EL (cell line): Measurements from ENCODE around the gene PDS5A.
"Not testable (repeated sequence)": the region's sequence is repeated elsewhere in the genome, so short reads cannot be mapped to it uniquely, and the experiment has no call there.

Experiments used
- DNase-seq: peaks from one replicate; pipeline ENCODE4 v3.0.0-alpha.2; 2016

PDS5A gene

DNA sequence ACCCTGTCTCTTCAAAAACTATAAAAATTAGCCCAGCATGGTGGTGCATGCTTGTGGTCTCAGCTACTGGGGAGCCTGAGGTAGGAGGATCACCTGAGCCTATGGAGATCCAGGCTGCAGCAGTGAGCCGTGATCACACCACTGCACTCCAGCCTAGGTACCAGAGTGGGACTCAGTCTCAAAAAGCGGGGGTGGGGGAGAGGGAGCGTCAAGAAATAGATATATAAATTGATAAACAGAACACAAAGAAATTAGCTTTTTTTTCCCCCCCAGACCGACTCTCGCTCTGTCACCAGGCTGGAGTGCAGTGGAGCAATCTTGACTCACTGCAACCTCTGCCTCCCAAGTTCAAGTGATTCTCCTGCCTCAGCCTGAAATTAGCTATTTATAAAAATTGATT is 14.1 kb downstream of the PDS5A start:
- DNase-seq: no peak

DNA sequence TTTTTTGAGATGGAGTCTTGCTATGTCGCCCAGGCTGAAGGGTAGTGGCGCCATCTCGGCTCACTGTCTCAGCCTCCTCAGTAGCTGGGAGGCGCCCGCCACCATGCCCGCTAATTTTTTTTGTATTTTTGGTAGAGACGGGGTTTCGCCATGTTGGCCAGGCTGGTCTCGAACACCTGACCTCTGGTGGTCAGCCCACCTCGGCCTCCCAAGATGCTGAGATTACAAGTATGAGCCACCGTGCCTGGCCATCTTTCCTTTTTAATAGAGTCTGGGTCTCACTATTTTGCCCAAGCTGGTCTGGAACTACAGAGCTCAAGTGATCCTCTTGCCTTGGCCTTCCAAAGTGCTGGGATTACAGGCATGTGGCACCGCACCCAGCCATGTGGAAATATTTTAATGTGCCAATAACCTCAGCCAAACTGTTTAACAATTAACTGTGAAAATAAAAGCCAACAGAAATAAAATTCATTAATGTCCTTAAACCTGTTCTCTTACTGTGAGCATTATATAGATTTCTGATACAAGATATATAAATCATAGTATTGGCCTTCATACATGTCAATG is 16.3 kb downstream of the PDS5A start:
- no peak for DNase-seq

DNA sequence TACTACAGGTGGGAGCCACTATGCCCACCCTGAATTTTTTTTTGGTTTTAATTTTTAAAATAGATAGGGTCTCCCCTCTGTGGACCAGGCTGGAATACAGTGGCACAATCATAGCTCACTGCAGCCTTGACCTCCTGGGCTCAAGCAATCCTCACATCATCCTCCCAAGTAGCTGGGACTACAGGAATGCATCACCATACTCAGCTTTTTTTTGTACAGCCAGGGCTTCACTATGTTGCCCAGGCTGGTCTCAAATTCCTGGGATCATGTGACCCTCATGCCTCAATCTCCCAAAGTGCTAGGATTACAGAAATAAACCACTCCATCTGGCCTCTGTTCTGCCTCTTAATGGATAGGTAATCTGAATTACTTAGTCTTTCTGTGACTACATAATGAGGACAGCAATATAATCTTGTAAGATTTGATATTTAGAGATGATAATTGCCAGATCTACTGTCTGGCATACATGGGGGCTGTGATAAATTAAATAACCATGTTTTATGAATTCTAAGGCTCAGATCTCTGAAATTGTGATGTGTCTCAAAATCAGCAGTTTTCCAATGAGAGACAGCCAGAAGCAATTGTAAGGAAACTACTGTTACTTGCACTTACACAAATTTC is 26.7 kb downstream of the PDS5A start:
- DNase-seq: no peak

- DNase-seq: no peak
Observed at GRCh38 chr4:39947963-39948362, 29.7 kb downstream of the PDS5A start.

- DNase-seq: no peak
Observed at GRCh38 chr4:39947417-39947816, 30.3 kb downstream of the PDS5A start.

DNA sequence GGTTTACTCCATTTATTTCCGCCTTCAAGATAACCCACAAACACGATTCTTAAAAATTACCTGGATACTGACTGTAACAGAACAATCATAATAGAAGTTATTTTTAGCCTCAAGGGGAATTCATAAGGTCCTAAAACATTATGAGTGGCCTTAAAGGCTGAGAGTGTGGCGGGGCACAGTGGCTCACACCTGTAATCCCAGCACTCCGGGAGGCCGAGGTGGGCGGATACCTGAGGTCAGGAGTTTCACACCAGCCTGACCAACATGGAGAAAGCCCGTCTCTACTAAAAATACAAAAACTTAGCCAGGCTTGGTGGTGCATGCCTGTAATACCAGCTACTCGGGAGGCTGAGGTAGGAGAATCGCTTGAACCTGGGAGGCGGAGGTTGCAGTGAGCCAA is 33.5 kb downstream of the PDS5A start:
- not testable (repeated sequence) for DNase-seq

DNA sequence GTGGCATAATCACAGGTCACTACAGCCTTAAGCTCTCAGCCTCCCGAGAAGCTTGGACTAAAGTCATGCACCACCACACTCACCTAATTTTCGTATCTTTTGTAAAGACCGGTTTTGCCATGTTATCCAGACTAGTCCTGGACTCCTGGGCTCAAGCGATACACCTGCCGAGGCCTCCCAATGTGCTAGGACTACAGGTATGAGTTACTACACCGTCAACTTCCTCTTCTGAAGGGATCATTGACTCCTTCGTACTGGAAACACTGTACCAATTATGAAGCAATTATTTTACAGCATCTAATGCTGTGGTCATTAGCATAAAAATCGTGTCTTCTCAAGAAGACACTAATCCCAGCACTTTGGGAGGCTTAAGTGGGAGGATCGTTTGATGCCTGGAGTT is 35.2 kb downstream of the PDS5A start:
- DNase-seq: no peak

DNA sequence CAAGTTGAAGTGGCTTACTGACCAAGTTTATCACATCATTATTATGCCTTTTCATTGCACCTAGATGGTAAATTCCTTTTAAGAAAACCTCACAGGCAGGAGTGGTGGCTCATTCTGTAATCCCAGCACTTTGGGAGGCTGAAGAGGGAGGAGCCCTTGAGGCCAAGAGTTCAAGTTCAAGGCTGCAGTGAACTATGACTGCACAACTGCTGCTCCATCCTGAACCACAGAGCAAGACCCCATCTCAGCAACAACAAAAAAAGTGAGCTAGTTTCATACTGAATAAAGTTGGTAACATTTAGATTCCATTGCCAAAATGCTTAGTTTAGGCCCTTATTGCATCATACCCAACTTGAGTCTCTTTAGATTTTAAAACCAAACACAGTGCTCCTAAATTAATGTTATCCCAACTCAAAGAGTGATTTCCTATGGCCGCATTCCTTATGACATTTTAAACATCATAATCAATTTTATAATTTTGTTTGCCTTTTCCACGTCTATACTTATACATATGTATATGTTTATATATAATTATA is 36.0 kb downstream of the PDS5A start:
- no peak for DNase-seq

DNA sequence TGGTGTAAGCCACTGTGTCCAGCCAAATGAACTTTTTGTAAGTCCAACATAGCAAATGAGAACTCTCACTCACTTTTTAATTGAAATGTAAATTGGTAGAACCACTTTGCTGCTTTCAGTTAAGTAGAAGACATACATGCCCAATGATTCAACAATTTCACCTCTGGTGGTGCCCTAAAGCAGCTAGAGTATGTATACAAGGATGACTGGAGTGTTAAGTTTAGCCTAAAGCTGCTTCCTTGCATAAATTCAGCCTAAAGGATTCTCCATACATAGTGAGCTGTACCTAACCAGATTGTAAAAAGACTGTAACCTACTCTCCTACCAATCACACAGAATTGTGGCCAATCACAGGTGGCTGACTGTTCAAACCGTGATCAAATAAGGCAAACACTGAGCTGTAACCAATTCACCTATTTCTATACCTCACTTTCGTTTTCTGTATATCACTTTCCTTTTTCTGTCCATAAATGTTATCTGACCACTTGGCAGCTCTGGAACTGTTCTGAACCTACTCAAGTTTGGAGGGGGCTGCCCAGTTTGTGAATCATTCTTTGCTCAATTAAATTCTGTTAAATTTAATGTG is 39.9 kb downstream of the PDS5A start:
- DNase-seq: no peak

GRCh38 chr4:39936565-39937418 is 40.9 kb downstream of the PDS5A start:
- DNase-seq: no peak

- peak; percentile 57 for DNase-seq
Observed at GRCh38 chr4:39933671-39934590, 43.8 kb downstream of the PDS5A start.

DNA sequence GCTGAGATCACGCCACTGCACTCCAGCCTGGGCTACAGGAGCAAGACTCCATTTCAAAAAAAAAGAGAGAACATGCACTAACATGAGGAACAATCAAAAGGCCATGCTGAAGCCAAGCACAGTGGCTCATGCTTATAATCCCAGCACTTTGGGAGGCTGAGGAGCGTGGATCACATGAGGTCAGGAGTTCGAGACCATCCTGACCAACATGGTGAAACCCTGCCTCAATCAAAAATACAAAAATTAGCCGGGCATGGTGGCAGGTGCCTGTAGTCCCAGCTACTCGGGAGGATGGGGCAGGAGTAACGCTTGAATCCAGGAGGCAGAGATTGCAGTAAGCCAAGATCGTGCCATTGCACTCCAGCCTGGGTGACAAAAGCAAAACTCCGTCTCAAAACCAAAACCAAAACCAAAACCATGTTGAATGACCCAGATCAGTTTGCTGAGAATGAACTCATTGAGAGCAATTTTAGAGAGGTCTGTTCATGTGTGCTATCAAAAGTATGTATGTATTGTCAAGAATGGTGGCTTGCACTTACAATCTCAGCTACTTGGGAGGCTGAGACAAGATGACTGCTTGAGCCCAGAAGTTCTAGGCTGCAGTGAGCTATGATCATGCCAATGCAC is 44.8 kb downstream of the PDS5A start:
- DNase-seq: no peak

GRCh38 chr4:39931441-39931901 is 46.2 kb downstream of the PDS5A start:
- DNase-seq: no peak

DNA sequence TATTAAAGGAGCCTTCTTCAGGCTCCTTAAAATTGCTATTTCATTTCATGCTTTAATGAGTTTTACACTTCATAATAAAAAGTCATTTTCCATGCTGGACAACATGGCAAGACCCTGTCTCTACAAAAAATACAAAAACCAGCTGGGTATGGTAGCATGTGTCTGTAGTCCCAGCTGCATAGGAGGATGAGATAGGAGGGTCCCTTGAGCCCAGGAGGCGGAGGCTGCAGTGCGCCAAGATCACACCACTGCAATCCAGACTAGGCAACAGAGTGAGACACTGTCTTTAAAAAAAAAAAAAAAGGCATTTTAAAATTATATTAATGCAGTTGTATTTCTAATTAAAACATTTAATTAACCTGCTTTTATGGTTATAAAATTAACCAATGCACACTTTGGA is 49.2 kb downstream of the PDS5A start:
- DNase-seq: no peak

DNA sequence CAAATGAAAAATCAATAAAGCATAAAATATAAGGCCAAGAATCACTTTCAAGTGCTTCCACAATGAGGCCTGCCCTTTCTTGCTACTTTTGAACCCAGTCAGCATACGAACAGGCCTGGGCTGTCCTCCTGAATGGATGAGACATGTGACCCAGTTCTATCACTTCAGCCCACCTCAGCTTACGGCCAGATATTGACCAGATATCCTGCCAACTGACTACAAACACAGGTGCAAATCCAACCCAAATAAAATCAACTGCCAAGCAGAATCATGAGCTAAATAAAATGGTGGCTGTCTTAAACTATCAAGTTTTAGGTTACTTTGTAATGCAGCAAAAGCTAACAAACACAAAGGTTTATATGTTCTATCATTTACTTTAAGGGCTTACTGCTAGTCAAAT is 53.7 kb downstream of the PDS5A start:
- no peak for DNase-seq

GRCh38 chr4:39922399-39922798 is 55.3 kb downstream of the PDS5A start:
- DNase-seq: no peak

GRCh38 chr4:39913471-39913870 is 64.2 kb downstream of the PDS5A start:
- no peak for DNase-seq

DNA sequence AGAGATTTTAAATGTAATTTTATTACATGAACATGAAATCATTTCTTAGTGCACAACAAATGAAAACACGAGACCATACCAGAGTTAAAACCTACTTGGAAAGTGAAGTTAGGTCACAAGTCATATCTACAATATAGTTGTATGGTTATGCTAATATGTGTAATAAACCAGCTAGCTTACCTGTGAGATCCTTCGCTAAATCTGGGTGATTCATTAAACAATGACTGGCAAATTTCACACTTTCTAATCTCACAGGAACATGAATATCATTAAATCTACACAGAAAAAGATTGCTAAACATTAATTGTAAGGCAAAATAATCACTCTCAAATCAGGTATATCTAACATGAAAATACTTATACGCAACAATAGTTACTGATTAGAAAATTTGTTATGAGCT is 67.6 kb downstream of the PDS5A start:
- DNase-seq: no peak

DNA sequence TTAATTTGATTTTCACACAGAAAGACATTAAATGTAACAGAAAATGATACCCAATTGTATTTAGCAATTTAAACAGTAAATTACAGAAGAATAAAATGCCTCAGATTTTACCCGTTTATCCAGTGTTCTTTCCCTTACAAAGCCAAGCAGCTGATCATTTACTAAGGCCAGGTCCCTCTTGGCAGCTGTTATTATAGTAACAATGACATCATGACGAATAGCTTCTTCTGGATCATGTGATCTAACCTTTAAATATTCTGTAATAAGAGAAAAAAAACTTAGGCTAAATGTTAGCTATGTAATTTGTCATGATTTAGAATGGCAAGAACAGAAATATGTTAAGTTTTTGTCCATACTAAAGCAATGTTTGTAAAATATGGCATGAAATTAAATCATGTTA is 69.4 kb downstream of the PDS5A start:
- no peak for DNase-seq

DNA sequence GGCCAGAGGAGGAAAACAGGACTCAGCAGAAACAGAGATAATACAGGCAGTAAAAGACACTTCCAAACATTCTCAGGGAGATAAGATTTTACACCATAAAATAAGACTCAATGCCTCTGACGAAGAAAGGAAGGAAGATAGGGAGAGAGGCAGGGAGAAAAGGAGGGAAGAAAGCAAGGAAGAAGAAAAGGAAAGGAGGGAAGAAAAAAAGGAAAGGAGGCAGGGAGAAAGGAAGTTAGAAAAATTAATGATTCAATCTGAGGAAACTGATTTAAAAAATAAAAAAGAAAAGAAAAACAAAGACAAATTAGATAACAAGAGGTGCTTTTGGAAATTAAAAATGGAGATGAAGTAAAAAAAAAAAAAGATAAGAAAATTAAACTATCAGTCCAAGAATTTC is 72.1 kb downstream of the PDS5A start:
- DNase-seq: no peak

DNA sequence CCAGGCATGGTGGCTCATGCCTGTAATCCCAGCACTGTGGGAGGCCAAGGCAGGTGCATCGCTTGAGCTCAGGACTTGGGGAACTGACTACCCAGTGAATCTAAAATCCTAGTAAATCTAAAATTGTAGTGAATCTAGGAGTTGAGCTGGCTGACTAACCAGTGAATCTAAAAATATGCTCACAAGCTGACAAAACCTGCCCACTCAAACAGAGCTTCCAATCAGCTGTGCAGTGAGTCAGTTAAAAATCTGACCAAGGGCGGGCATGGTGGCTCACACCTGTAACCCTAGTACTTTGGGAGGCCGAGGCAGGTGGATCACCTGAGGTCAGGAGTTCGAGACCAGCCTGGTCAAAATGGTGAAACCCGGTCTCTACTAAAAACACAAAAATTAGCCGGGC is 72.7 kb downstream of the PDS5A start:
- DNase-seq: not testable (repeated sequence)

- DNase-seq: no peak
Observed at GRCh38 chr4:39900966-39901365, 76.7 kb downstream of the PDS5A start.
